GM21619 (cell line): ENCODE data around the gene COL12A1.

Experiments used
- ATAC-seq: cut with Tn5 transposase; IDR thresholded peaks from one replicate; pipeline ENCODE4 v1.9.1; 2021; ENCODE audit not compliant: unreplicated experiment

Gene COL12A1

DNA sequence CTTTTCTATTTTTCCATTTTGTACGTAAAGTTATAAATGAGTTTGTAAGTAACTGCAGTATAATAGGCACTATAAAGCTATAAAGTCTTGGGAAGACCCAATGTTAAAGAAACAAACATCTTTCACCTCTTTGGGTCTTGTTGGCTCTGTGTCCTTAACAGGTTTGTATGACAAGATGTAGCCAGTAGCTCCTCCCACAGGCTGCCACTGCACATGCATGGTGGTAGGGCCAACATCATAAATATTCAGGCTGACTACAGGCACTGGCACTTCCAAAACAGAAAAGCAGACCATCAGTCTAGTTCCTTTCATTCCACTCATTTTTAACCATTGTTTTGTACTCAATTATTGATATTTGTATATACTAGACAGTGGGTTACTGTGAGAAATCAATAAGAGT, 59.9 kb downstream of the COL12A1 start:
- no peak for ATAC-seq

DNA sequence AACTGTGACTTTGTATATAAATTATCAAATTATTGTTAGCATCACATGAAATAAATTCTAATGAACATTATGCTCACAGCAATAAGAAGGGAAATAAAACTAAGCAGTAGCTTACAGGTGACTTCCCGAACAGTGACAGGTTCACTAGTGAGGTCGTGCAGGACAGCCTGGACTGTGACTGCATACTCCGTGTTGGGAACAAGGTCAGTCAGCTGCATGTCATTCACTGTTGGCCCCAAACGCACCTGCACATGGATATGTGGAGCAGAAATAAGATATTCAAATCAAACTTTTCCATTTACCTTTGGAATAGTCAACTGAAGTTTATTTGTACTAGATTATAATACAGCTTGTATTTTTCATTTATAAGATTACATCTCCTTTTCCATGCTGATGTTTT, 60.6 kb downstream of the COL12A1 start:
- no peak for ATAC-seq

DNA sequence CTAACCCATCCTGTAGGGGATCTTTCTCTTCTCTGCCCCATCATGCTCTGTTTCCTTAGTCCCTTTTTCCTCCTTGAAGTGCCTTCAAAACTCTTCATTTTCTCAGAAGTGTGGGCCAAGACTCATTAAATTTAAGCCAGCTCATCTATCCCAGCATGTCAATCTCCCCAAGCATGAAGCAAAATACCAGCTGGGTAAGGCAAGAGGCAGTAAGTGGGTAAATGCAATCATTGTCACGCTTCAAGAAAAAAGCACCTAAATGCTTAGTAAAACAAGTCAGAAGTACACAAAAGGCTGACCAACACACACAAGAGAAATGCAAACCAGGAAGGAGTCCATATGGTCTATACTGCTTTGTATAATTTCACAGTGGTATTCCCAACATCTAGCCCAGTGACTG, 61.5 kb downstream of the COL12A1 start:
- no peak for ATAC-seq

DNA sequence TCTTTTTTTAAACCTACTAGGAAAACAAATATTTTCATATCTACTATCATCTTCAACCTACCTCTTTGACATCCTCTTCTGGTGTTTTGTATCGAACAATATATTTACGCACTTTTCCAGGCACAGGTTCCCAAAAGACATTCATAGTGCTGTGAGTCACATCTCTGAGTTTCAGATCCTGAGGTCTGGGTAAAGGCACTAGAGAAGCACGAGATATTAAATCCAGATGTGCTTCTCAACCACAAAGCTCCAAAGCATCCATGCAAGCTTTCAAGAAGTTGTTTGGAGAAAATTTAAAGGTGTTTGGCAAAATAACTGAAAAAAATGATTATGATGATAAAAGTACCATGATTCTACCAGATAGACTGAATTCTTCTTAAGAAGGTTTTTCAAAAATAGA, 62.7 kb downstream of the COL12A1 start:
- ATAC-seq, result no peak

DNA sequence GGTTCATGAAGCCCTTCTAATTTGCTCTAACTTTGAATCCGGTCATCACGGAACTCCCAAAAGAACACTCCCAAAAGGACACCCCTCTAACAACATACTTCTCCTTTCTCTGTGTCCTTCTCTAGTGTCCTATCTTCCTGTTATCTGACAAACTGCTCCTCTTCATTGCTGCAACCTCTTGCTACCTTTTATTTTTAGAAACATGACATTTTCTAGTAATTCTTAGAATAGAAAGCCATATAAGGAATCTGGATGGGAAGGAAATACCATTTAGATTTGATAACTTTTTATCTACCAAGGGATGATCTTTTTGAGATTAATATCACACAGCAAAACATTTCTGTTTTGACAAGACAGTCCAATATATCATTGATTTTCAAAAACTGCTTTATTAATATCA, 63.1 kb downstream of the COL12A1 start:
- ATAC-seq, result no peak

DNA sequence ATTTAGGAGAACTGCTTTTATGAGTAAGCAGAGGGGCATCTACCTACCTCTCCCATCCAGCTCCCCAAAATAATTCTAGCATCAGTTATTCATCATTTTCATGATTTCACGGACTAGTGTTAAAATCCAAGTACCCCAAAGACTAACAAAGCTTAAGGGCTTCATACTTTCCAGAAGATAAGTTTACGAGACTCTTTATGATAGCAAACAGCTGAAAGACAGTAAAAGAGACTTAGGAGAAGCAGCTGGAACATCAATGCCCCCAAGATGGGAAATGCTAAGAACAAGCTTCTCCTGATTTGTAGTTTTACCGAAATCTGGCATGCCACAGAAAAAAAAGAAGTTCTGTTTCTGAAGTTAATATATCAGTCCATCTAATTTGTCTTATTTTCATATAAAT, 70.0 kb downstream of the COL12A1 start:
- no peak for ATAC-seq

DNA sequence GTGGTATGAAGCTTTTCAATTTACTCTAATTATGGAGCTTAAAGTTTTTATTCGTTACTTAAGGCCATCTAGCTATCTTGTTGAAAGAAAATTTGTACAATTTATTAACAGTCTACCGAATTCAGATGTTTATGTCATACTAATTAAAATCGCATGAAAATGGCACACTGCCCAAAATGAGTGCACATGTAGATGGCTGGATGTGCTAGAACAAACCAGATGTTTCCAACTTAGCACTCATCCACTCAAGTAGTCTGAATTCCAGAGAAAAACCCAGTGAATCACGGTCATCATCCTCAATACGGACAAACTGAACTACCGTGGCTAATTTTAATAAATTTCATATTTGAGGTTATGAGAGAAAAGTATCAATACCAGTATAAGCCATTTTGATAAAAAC, 70.4 kb downstream of the COL12A1 start:
- ATAC-seq, result no peak

DNA sequence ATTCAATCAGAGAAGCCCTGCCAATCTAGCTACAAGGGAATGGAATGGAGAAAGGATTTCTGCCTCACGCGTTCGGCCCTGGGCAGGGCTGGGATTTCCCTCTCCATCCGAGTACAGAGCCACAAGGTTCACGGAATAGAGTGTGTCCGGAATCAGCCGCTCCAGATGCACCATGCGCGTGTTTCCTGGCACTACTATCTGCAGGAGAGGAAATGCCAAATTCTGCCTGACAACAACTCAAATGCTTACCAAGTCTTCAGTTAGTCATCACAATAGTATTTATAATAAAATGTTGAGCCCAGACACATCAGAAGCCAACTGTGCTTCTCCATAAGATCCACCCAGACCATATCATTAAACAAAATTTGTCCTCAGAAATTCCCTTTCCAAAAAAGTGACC, 75.1 kb downstream of the COL12A1 start:
- ATAC-seq, result no peak

DNA sequence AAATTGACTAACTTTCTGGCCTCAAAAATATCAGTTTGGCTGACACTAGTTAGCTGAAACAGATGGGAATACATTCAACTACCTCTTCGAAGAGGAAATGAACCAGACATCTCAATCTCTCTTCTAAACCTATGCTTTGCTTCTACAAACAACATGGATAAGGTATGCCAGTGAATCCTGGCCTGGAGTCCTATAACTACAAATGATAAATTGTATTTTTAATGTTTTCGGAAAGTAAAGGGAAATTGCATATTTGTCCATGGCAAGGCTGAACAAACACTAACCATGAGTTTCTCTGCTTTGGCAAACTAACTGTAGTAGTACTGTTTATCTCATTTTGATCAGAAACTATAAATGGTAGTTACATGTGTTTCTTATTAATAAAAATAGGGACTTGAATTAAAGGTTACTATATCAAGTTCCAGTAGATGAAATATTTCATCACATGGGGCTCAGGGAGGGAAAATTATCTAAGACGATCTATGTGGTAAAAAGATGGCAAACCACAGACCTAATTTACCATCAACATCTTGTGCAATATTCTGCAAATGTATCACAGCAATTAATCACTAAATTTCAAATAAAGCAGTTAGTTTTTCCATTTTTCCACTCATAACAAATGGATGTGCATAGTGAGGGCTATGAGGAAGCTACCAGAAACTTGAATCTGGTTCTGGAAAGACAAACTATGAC, 76.8 kb downstream of the COL12A1 start:
- ATAC-seq, result no peak

DNA sequence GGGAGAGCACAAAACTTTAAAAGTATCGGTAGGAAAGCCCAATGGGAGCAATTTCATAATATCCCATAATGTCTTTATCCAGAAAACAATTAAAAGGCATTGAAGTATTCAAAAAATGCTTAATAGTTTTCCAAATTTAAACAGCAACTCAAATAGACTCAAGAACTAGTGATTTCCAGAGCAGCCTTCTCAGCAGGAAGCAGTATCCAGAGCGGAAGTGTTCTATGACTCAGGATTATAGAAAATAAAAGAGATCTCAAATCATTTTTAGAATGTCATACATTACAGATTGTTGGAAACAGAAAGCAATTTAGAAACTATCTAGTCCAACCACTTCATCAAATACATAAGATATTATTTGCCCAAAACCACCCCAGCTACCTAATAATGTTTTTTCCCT, 79.3 kb downstream of the COL12A1 start:
- ATAC-seq, result no peak

DNA sequence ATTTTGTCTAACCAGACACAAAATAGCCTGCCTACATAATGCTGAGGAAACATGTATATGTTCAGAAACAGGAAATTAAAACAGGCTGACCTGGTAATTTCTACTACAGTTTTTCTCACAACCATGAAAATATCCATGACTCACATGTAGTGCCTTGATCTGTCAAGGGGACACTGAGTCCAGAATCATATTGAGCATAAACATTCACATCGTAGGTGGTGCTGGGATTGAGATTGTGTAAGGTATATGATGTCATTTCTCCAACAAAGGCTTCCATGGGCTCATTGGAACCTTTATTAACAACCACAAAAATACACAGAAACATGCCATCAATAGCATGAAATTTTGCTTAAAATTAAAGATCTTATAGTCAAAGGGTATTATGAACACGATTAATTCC, 80.9 kb downstream of the COL12A1 start:
- ATAC-seq, result no peak

DNA sequence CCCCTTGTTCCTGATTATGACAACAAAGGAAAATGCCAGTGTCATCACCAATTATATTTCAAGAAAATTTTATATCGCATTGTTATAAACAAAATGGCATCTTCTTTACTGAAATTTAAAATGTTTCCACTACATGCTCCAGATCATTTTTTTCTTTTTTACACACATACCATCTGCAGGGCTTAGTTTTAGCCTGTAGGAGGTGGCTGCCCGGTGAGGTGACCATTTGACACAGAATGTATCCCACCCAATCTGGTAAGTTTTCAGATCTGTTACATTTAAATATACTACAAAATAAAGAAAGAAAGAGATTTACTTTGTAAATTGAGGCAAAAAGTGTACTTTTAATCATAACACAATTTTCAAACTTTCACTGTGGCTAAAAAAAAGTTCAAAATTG, 81.8 kb downstream of the COL12A1 start:
- ATAC-seq, result no peak

DNA sequence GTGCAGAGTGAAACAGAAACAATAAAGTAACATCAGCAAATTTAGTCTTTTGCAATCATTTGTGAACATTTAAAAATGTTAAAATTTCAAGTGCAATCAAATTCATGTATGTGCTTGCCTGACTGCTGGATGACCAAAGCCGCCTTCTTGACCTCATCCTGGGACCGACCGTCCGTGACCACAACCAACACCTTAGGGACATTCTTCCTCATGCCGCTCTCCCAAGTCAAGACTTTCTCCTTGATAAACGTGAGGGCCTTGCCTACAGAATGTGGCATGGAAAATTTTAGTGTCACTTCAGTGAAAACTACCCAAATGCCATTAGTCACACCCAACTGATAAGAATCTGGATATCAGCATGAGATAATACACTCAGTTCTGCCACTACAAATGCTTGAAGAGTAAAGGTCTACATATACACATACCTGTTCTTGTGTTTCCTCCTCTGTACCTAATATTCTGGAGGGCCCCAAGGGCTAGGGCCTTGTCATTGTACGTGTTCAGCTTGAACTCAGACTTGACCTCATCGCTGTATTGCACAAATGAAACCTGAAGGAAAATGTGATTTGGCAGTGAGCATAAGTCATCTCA, 86.8 kb downstream of the COL12A1 start:
- no peak for ATAC-seq

DNA sequence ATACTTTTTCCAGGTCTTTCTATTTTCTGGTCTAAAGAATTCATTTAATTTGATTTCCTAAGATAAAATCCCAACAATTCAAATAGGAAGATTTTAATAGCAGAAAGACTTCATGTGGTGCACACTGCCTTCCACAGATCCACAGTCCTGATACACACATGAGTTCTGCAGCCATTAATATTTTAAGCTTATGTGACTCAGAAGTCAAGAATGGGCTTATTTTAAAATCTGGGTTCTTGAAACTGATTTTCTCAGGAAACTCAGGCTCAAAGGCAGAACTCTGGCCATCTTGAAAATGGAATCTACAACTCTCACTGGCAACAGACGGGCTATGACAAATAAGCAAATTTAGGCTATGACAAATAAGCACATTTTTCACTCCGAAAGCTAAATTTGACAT, 88.2 kb downstream of the COL12A1 start:
- ATAC-seq, result no peak

DNA sequence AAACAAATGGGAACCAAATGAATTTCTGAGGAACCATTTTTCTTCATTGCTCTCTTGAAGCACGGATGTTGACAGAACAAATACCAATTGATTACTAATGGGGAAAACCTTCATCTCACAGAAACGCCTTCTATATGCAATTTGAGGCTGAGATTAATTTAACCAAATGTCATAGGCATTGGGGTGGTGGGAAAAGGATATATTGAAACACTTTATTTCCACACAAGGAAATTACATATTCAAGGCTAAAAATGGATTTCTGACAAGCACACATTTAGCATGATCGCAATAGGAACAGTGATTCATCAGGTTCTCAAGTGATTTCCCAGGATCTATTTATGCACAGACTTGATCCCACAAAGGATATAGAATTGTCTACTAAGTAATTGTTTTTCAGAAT, 88.9 kb downstream of the COL12A1 start:
- no peak for ATAC-seq

DNA sequence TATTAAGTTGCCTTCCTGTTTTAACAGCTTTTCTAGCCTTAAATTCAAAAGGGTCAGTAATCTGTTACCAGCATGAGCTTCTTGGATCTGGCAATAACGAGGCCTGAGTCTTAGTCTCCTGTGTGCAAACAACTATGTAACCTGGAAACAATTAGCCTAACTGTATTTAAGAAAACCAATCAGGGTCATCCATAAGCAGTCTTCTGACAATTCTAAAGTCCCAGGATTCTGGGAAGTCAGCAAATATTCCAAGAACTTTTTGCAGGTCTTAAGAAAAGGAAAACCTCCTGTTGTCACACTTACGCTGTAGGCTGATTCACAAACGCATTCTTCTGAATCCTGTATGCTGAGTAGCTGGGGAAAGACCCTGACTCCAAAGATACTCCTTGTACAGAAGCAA, 90.4 kb downstream of the COL12A1 start:
- no peak for ATAC-seq

DNA sequence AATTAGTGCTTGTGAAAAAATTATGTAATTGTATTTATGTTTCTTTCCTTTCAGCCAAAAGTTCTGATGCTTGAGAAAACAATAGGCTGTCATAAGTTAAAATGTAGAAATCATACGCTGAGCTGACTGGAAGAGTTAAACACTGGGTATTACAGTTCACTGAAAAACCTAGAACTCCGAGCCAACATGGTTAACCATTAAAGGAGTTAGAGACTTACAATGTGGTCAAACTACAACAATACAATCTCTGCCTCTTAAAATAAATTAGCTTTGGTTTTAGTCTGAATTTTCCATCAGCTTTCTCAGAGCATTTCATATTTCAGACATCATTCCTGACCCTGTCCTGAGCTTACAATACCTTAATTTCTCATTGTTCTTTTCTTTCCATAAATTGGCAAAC, 91.0 kb downstream of the COL12A1 start:
- no peak for ATAC-seq

DNA sequence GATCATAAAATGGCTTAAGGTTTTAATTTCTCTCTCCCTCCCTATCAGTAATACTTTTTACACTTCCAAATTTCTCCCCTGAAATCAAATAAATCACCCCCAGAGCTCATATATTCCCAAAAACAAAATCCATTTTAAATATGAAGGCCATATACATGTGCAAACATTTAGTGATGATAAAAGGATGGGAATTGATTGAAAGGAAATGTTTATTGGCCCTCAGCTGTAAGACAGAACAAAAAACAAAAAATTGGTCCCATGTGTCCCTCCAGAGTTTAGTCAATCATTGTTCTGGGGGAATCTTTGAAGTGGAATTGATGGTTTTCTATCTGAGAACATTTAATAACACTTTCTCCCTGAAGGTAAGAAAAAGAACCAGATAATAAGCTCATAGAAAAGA, 91.7 kb downstream of the COL12A1 start:
- no peak for ATAC-seq

DNA sequence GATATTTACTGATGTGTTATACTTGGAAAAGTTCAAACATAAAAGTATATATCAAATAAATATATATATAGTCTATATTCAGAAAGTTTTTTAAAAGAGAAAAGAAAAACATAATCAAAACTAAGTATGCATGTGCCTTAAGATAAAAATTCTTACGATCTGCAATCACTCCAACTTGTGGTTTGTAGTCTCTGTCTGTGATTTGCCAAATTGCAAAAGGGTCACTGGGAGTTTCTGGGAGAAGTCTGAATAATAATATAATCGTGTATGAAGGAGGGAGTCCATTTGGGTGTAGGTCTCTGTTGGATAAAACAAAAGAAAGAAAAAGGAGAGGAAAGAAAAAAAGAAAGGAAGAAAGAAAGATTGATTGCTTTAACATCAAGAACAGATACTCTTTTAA, 92.4 kb downstream of the COL12A1 start:
- ATAC-seq, result no peak

DNA sequence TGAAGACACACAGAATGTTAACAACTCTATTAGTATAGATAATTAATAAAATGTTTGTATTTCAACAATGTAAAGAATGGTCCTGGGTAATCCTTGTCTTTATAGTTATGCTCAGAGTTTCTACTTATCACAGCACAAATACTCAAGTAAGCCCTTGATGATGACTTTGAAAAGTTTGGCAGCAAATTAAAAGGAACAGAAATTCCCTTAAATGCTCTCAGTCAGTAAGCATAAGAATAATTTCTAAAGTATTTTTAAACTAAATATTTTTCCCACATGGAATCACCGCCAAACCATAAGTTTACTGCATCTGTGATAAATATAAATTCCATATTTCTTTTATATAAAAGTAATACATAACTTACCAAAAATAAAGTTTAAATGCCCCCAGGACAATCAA, 96.1 kb downstream of the COL12A1 start:
- no peak for ATAC-seq

DNA sequence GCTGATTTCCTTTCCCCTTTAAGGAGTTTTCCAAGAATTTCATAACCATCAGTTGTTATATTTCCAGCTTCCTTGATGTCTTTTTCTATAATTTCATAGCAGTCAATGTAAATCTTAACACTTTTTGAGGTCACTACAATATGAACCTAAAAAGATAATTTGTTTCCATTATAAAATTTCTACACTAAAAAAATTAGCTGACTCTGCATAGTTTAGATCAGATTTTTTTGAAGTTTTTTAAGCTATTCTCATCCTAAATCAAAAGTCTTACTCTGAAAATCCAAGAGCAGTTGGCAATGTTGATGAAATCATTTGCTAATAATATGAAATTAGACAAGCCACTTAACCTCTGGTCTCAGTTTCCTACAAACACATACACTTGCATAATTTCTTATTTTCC, 96.8 kb downstream of the COL12A1 start:
- ATAC-seq, result no peak

DNA sequence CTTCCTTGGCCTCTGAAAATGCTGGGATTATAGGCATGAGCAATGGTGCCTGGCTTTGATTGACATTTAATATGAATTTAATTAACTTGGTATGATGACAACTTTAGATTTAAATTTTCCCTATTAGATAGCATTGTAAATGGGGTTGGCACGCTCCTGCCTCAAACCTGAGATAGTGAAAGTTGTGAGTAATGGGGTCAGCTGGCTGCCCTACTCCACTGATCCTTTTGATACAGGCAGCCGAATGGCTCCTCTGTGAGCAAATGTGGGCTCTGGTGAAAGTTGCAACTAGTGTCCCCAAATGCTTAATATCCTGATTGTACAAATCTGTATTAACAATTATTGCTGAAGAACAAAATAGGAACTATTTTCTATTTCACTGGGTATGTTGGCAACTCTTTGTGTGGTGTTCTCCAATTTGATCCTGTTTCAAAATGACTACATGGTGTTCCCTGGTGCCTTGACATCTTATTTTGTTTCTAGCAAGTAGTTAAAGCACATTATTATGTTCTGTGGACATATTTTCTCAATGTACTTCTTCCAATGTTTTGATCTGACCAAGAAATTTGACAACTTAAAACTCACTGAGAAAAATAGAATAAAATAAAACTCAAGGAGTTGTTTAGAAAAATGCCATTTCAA, 97.4 kb downstream of the COL12A1 start:
- no peak for ATAC-seq

DNA sequence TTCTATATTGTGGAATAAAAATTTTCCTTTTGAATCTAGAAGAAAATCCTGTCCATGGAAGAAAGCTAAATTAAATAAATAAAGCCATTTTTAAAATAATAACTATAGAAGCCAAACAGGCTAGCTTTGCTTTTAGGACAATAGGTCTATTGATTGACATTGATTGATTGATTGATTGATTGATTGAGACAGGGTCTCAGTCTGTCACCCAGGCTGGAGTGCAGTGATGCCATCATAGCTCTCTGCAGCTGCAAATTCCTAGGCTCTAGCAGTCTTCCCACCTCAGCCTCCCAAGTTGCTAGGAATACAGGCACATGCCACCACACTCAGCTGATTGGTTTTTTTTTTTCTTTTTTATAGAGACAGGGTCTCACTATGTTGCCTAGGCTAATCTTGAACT, 97.9 kb downstream of the COL12A1 start:
- no peak for ATAC-seq
